Cardiac muscle cell (in vitro differentiated cells and primary cell): ENCODE measurements around the gene IFFO2. TPM values are rescaled to one million over a fixed set of nuclear protein-coding genes. Genes with fewer than 3 reads are reported as not detected.

Experiments
- DNase-seq, 2 donors: peaks; one replicate each; pipeline versions ENCODE4 v3.0.0 to v3.0.0-alpha.2; 2010 to 2017; ENCODE audit warnings: low read depth in 1 of 2, low spot score in 1 of 2
- H3K27ac ChIP-seq: fragments of 200-600 bp; sonication (generic); 2 replicates; pipeline ENCODE4 v1.5.1; 2016
- H3K27me3 ChIP-seq: fragments of 200-600 bp; sonication (generic); 2 replicates; pipeline ENCODE4 v1.6.0; 2016; ENCODE audit warnings: control low read depth
- H3K36me3 ChIP-seq: fragments of 200-600 bp; sonication (generic); 2 replicates; pipeline ENCODE4 v1.5.1; 2016; ENCODE audit warnings: control low read depth
- H3K4me1 ChIP-seq: fragments of 200-600 bp; sonication (generic); 2 replicates; pipeline ENCODE4 v1.8.1; 2017; ENCODE audit warnings: low read depth, mild to moderate bottlenecking, mixed run types
- H3K4me3 ChIP-seq: fragments of 200-600 bp; sonication (generic); 2 replicates; pipeline ENCODE4 v1.5.1; 2016; ENCODE audit warnings: mild to moderate bottlenecking
- H3K9me3 ChIP-seq: fragments of 200-600 bp; sonication (generic); 2 replicates; pipeline ENCODE4 v1.5.1; 2017; ENCODE audit warnings: low read depth, mild to moderate bottlenecking, control low read depth
- CTCF ChIP-seq: IDR thresholded peaks from 2 replicates; pipeline ENCODE4 v1.5.1; 2012; ENCODE audit warnings: low read depth, mild to moderate bottlenecking, low read length
- polyA plus RNA-seq: library from polyadenylated mRNA; unstranded; fragments of >200 nt; fragmentation: Nextera tagmentation; extraction: Ambion mirVana; gene quantifications from 2 replicates; pipeline ENCODE4 v1.2.1, GENCODE V29; 2016
- total RNA-seq: library from RNA; depleted of rRNA; stranded (reverse); fragments of >200 nt; gene quantifications from 2 replicates; pipeline ENCODE4 v1.2.3, GENCODE V29; 2016

Gene IFFO2
- total and polyA plus RNA-seq, 2 experiments from 2014 or later, result 0.78 to 18.5 TPM

- Histone ChIP-seq H3K4me1 (peaks cover 39% of the 10 kb centered on the region), H3K36me3 (no peaks in the 10 kb centered on the region), H3K9me3 (no peaks in the 10 kb centered on the region), H3K4me3 (no peak overlapping the region), H3K27me3 (no peaks in the 10 kb centered on the region), H3K27ac (peak overlapping the region; percentile 58)
- DNase-seq, result peak; percentile 63 to 82
- no peak for TF ChIP-seq CTCF
Observed at GRCh38 chr1:18945401-18945849, 11.1 kb downstream of the IFFO2 start.

GRCh38 chr1:18944810-18945209, 11.7 kb downstream of the IFFO2 start:
- Histone ChIP-seq H3K27ac (peak overlapping the region; percentile 58), H3K9me3 (no peaks in the 10 kb centered on the region), H3K4me3 (no peak overlapping the region), H3K4me1 (peaks cover 34% of the 10 kb centered on the region), H3K36me3 (no peaks in the 10 kb centered on the region), H3K27me3 (no peaks in the 10 kb centered on the region)
- DNase-seq, result no peak
- no peak for TF ChIP-seq CTCF

- TF ChIP-seq CTCF, result no peak
- H3K27me3 ChIP-seq, result no peaks in the 10 kb centered on the region
- H3K36me3 ChIP-seq, result no peaks in the 10 kb centered on the region
- H3K27ac ChIP-seq, result no peak overlapping the region
- H3K9me3 ChIP-seq, result no peaks in the 10 kb centered on the region
- H3K4me3 ChIP-seq, result no peak overlapping the region
- peaks cover 27% of the 10 kb centered on the region for H3K4me1 ChIP-seq
- DNase-seq, result no peak
Observed at GRCh38 chr1:18943914-18944572, 12.4 kb downstream of the IFFO2 start.

GRCh38 chr1:18943162-18943561, 13.3 kb downstream of the IFFO2 start:
- DNase-seq, result no peak
- Histone ChIP-seq H3K4me3 (no peak overlapping the region), H3K4me1 (peaks cover 32% of the 10 kb centered on the region), H3K36me3 (no peaks in the 10 kb centered on the region), H3K9me3 (no peaks in the 10 kb centered on the region), H3K27ac (no peak overlapping the region), H3K27me3 (no peaks in the 10 kb centered on the region)
- no peak for TF ChIP-seq CTCF

GRCh38 chr1:18942340-18942739, 14.1 kb downstream of the IFFO2 start:
- H3K27ac ChIP-seq, result no peak overlapping the region
- H3K36me3 ChIP-seq, result no peaks in the 10 kb centered on the region
- peaks cover 32% of the 10 kb centered on the region for H3K4me1 ChIP-seq
- no peaks in the 10 kb centered on the region for H3K27me3 ChIP-seq
- H3K9me3 ChIP-seq, result no peaks in the 10 kb centered on the region
- DNase-seq, result peak in 1 of 2 donors; percentile 54
- no peak overlapping the region for H3K4me3 ChIP-seq
- no peak for TF ChIP-seq CTCF
